ENCODE measurements around the gene OSBPL5.
A peak's percentile ranks its signal among the peaks of the same experiment; 100 is the strongest.

Gene OSBPL5

DNA sequence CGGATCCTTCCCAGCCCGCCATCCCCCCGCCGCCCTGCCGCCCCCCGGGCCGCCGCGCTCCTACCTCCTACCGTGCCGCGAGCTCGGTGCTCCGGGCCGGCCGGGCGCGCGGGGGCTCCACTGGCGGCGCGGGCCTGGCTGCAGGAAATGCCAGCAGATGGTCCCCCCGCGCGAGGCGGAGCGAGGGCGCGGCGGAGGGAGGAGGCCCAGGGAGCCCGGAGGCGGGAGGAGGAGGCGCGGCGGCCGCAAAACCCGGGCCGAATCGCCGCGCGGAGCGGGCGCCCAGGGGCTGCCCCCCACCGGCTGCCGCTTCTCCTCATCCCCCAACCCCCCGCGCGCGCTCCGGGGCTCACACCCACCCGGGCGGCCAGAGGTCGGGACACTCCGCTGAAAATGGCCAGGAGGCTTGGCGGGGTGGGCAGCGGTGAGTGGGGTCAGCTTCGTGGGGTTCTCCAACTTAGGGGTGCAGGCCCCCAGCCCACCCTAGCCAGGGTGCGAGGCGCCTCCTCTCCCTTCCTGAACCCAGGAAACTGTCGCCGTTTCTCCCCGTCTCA lies at the start of gene OSBPL5:
Gene OSBPL5 (minus strand): TSS at position 159 of the 554 bp plus-strand sequence. CDS start 36,162 bp downstream, outside the sequence.
- DNase-seq, result peak; percentile 72

- DNase-seq, result no peak
Observed at GRCh38 chr11:3214420-3214699, 49.2 kb upstream of the OSBPL5 start.

DNA sequence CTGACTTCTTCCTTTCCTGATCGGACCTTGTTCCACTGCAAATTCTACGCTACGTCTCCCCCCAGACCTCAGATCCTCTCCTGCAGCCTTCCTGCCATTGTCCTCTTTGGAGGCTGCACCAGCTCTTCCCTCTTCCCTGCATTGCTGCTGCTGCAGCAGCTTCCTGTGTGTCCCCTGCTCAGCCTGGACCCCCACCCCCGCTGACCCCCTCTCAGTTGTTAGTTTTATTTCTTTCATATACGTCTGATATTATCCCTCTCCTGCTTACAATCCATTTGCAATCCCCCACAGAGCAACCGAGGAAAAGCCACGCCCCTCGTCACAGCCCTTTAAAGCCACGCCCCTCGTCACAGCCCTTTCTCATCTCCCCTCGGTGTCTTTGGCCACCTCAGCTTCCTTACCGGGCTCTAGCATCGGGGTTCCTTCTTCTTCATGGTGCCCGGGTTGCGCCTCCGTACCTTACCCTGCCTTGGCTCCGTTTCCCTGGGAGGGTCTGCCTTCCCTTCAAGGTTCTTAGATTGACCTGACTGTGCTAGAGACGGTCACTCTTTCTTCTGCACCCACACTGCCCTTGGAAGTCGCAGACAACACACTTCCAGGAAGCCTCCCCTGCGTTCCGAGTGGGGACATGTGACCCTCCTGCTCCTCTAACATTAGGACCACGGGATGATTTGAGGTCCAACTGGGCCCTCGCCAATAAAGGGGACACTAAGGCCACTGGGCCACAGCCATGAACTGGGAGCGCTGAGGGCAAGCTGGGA lies 48.7 kb upstream of the OSBPL5 start:
- no peak for DNase-seq

- DNase-seq, result no peak
Observed at GRCh38 chr11:3208272-3208671, 43.2 kb upstream of the OSBPL5 start.

- DNase-seq, result no peak
Observed at GRCh38 chr11:3207526-3208189, 42.5 kb upstream of the OSBPL5 start.

DNA sequence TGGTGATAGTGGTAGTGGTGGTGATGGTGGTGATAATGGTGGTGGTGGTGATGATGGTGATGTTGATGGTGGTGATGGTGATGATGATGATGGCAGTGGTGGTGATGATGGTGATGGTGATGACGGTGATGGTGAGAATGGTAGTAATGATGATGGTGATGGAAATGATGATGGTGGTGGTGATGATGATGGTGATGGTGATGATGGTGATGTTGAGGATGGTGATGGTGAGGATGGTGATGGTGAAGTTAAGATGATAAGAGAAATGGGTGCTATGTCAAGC lies 41.8 kb upstream of the OSBPL5 start:
- DNase-seq, result no peak

- DNase-seq, result no peak
Observed at GRCh38 chr11:3206156-3206921, 41.2 kb upstream of the OSBPL5 start.

- DNase-seq, result no peak
Observed at GRCh38 chr11:3205261-3206155, 40.4 kb upstream of the OSBPL5 start.

- no peak for DNase-seq
Observed at GRCh38 chr11:3204141-3205015, 39.3 kb upstream of the OSBPL5 start.

DNA sequence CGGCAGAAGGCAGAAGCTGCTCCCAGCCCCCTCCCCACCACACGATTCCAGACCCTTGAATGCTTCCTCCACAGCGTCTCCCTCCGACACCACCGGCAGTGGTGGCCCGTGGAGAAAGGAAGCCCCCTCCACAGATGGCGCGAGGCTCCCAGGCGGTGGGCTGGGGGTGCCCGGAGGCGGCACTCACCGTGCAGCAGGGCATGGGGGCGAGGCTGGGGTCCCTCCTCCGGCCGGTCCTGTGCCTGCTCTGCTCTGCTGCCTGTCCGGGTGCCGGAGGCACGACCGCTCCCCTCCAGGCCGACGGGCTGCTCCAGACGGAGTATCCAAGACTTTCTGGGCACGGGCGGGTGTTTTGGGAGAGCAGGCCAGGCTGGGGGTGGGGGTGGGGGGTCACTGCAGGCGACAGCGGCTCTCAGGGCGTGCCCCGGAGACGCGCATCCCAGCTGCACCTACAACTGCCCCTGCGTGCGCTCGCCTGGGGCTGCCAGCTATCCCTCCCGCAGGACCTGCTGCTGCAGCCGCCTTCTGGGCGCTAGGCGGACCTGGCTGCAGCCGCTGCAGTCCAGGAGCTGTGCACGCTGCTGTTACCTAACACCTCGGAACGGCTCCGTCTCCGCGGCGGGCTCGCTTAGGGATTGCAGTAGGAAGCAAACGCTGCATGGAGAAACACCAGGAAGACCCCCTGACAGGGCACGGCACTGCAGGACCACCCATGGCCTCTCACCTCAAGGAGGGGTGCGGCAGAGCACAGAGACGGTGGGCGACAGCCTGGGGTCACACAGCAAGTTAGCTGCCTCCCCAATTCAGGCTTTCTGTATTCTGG lies 38.3 kb upstream of the OSBPL5 start:
- no peak for DNase-seq

- no peak for DNase-seq
Observed at GRCh38 chr11:3202759-3203158, 37.6 kb upstream of the OSBPL5 start.

DNA sequence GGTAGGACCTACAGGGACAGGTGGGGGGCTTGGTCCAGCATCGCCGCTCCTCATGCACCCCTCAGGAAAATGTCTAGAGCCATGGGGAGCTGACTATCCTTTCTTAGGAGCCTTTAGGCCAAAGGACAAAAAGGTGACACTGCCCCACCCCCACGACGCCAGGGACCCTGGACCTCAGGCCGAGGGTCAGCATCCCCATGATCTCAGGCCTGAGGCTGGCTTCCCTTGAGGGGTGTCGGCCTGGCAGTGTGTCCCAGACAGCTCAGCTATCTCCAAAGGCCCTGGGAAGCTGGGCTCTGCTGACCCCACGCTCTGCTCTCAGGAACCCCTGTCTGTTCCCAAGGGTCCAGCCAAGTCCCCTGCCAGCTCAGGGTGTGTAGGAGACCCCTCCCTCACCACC lies 37.2 kb upstream of the OSBPL5 start:
- no peak for DNase-seq

DNA sequence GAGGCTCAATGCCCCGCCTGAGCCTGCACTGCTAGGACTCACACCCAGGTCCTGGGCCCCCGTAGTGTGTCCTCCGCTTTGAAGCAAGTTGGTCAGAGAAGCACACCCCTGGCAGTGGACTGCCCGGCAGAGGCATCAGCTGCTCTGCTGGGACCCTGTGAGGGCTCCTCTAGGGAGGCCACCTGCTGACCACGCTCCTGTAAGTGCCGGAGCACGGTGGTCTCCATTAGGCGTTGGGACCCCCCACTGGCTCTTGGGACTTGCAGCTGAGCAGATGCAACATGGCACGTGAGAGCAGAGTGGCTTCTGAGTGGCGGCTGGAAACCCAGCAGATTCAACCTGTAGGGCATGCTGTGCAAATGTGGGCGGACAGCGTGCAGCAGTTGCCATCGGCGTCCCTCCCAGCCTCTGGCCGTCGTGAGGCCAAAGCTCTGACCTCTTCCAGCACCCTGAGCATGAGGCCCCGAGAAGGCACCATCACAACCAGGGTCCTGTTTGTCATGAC lies 36.6 kb upstream of the OSBPL5 start:
- no peak for DNase-seq

DNA sequence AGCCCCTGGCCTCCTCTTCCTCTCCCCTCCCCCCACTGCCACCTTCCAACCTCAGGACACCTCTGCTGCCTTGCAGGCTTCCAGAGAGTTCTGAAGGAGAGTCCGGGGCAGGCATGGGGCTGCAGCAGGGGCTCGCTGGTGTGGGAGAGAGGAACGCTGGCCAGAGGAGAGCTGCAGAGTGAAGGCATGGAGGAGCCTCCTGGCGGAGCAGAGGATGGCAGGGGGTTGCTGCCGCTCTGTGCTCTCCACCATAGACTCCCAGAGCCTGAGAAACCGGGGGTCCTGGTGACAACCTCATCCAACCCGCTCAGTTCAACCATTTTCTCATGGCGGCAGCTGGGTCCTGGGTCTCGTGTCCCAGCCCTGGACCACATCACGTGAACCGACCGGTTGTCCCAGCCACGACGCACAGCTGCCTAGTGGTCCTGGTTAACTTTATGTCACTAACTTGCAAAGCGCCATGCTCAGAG lies 36.0 kb upstream of the OSBPL5 start:
- no peak for DNase-seq

GRCh38 chr11:3200388-3201111 lies 35.4 kb upstream of the OSBPL5 start:
- no peak for DNase-seq

DNA sequence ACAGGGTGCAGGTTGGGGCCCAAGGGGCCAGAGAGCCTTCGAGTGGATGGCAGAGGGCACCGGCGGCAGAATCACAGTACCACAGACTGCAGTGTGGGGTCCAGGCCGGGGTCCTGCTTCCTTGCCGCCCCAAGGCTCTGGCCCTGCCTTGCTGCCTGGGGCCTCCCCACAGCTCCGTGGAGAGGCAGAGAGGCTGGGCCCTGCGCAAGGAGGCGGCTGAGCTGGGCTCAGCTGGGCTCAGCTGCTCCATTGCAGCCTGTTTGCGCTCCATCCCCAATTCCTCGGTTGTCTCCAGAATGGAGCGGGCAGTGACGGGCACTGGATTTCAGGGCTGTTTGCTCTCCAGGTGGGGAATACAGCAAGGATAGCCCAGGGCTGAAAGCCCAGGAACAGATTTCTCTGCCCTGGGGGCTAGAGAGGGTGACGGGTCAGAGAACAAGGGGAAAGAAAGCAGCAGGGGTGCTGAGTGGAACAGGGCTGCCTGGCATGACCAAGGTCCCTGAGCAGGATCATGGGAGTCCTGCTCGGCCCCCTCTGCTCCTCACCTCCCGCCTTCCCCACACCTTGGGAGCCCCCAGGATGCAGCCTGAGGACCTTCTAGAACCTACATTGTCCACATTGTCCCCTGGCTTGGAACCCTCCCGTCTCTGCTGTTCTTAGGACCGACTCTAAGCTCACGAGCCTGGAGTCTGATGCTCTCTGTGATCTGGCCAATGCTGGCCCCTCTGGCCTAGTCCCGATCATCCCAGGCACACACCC lies 34.6 kb upstream of the OSBPL5 start:
- DNase-seq, result no peak

DNA sequence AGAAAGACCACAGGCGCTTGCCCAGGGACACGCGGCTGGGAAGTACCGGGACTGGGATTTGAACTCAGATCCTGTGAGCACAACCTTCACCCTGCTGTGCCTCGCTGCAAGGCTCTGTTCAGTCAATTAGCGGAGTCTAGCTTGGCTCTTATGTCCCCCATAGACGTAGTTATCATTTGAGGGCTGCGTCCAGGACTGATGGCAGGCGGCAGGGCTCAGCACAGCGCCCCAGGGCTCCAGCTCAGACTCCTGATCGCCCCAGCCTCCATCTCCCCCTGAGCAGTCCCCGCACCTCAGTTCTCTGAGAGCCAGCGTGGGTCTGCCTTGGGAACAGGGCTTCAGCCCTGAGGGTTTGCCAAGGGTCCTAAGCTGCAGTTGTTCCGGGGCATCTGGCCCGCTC lies 33.7 kb upstream of the OSBPL5 start:
- no peak for DNase-seq

DNA sequence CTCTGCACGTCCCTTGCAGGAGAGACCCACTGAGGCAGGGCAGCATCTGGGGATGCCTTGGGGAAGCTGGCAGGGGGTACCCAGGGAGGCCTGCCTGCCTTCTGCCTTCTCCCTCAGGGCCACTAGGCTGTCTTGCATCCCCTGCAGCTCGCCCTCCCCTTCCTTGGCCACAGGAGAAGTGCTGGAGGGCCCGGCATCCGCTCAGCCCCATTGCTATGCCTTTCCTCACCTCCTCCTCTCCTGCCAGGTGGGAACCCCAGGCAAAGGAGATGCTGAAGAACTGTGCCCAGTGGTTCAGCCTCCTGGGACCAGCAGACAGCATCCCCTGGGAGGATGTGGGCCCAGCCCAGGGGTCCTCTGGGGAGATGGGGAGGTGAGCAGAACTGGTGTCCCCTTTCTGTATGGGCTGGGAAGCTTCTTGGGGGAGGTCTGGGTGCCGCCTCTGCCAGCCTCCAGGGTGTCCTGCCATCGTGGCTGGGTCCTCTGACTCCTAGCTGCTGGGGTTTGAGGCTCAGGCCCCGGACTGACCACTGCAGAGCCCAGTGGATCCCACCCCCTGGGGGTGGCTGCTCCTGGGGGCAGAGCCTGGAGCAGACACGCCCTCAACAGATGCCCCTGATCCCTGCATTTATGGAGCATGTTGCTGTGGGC lies 32.9 kb upstream of the OSBPL5 start:
- DNase-seq, result no peak

All from stimulated activated CD4-positive, alpha-beta T cell treated with anti-CD3 and anti-CD28 coated beads, Interleukin-15, amount 100 ng/mL, for 24 hours (primary cell).